ENCODE measurements around the gene KLHDC3.

- TF ChIP-seq FOXM1 (IDR thresholded peaks at IDR 0.05; ENCODE audit: low read depth) = no peak
- TF ChIP-seq FOXM1 (CRISPR knock-in tag; IDR thresholded peaks at IDR 0.05; ENCODE audit: low read depth) = no peak
- TF ChIP-seq IRF1 (CRISPR knock-in tag; IDR thresholded peaks at IDR 0.05; ENCODE audit: borderline replicate concordance) = no peak
- TF ChIP-seq MEIS2 (IDR thresholded peaks at IDR 0.05; ENCODE audit: partially characterized antibody) = no peak
- TF ChIP-seq USF2 (CRISPR knock-in tag; IDR thresholded peaks at IDR 0.05) = no peak
- TF ChIP-seq ZBTB1 (CRISPR knock-in tag; IDR thresholded peaks at IDR 0.05; ENCODE audit: borderline replicate concordance, low read depth) = no peak
- no peak for TF ChIP-seq POLR2AphosphoS2 (IDR thresholded peaks at IDR 0.05; ENCODE audit: low read length)
- no peak for TF ChIP-seq RNF219 (CRISPR knock-in tag; IDR thresholded peaks at IDR 0.05)
- TF ChIP-seq CTCF (IDR thresholded peaks at IDR 0.05 in 2 of 3, conservative IDR thresholded peaks at IDR 0.05 in 1 of 3; ENCODE audit: insufficient read depth in 2 of 3, low read depth in 1 of 3, low read length in 3 of 3) = no peak
- no peak for TF ChIP-seq SAP30 (IDR thresholded peaks at IDR 0.05; ENCODE audit: borderline replicate concordance, insufficient read depth, low read depth, low read length, poor library complexity, severe bottlenecking)
- TF ChIP-seq E2F5 (CRISPR knock-in tag; IDR thresholded peaks at IDR 0.05) = no peak
These were observed 12.3 kb downstream of the KLHDC3 start for GRCh38 chr6:43026365-43026764.
